ENCODE results near the gene METRNL.

DNA sequence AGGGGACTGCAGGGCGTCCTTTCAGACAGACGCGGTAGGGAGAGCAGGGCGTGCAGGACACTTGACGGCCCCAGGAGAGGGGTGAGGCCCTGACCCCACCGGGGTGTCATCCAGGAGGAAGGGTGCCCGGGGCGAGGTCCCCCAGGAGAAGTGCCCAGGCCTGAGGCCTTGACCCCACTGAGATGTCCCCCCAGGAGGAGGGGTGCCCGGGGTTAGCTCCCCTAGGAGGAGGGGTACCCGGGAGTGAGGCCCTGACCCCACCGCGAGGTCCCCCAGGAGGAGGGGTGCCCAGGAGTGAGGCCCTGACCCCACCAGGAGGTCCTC is 27.2 kb upstream of the METRNL start:
- TF ChIP-seq, protein P1, sequence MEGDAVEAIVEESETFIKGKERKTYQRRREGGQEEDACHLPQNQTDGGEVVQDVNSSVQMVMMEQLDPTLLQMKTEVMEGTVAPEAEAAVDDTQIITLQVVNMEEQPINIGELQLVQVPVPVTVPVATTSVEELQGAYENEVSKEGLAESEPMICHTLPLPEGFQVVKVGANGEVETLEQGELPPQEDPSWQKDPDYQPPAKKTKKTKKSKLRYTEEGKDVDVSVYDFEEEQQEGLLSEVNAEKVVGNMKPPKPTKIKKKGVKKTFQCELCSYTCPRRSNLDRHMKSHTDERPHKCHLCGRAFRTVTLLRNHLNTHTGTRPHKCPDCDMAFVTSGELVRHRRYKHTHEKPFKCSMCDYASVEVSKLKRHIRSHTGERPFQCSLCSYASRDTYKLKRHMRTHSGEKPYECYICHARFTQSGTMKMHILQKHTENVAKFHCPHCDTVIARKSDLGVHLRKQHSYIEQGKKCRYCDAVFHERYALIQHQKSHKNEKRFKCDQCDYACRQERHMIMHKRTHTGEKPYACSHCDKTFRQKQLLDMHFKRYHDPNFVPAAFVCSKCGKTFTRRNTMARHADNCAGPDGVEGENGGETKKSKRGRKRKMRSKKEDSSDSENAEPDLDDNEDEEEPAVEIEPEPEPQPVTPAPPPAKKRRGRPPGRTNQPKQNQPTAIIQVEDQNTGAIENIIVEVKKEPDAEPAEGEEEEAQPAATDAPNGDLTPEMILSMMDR (conservative IDR thresholded peaks at IDR 0.05; ENCODE audit: low read length), result no peak
- no peak for TF ChIP-seq EZH2phosphoT487 (IDR thresholded peaks at IDR 0.05; ENCODE audit: borderline replicate concordance, low read depth, low read length)

Data from OCI-LY7 (cell line).